NCI-H774 (cell line): Measurements from ENCODE around the gene WDR91.

Experiments used
- DNase-seq: peaks from one replicate; lab custom pipeline; 2025; lab: John Stamatoyannopoulos, UW

WDR91 gene

GRCh38 chr7:135197906-135198655 is 13.2 kb downstream of the WDR91 start:
- DNase-seq = no peak

GRCh38 chr7:135197343-135197742 is 14.0 kb downstream of the WDR91 start:
- DNase-seq = no peak

GRCh38 chr7:135195968-135196629 is 15.2 kb downstream of the WDR91 start:
- DNase-seq = no peak

GRCh38 chr7:135195156-135195555 is 16.2 kb downstream of the WDR91 start:
- no peak for DNase-seq

- DNase-seq = no peak
Measured at GRCh38 chr7:135194494-135195095, 16.7 kb downstream of the WDR91 start.

- no peak for DNase-seq
Measured at GRCh38 chr7:135193615-135194081, 17.7 kb downstream of the WDR91 start.

- no peak for DNase-seq
Measured at GRCh38 chr7:135192914-135193536, 18.3 kb downstream of the WDR91 start.

GRCh38 chr7:135190703-135191102 is 20.6 kb downstream of the WDR91 start:
- no peak for DNase-seq

- no peak for DNase-seq
Measured at GRCh38 chr7:135189961-135190360, 21.4 kb downstream of the WDR91 start.

GRCh38 chr7:135189221-135189662 is 22.1 kb downstream of the WDR91 start:
- no peak for DNase-seq

- no peak for DNase-seq
Measured at GRCh38 chr7:135188298-135188984, 22.9 kb downstream of the WDR91 start.

GRCh38 chr7:135186841-135187253 is 24.5 kb downstream of the WDR91 start:
- no peak for DNase-seq

GRCh38 chr7:135186261-135186540 is 25.1 kb downstream of the WDR91 start:
- no peak for DNase-seq

- no peak for DNase-seq
Measured at GRCh38 chr7:135185471-135186260, 25.7 kb downstream of the WDR91 start.

- DNase-seq = no peak
Measured at GRCh38 chr7:135184254-135184841, 27.0 kb downstream of the WDR91 start.

- no peak for DNase-seq
Measured at GRCh38 chr7:135183478-135183877, 27.8 kb downstream of the WDR91 start.

- no peak for DNase-seq
Measured at GRCh38 chr7:135181929-135182678, 29.2 kb downstream of the WDR91 start.

- DNase-seq = no peak
Measured at GRCh38 chr7:135181261-135181928, 29.9 kb downstream of the WDR91 start.

GRCh38 chr7:135180122-135180521 is 31.2 kb downstream of the WDR91 start:
- no peak for DNase-seq
